ENCODE measurements around the gene ATP2C2. TPM values are rescaled to one million over a fixed set of nuclear protein-coding genes. Genes with fewer than 3 reads are reported as not detected.

Gene ATP2C2
- total RNA-seq, 1 donor from 2014 or later = not detected

GRCh38 chr16:84357191-84357651 is 11.1 kb upstream of the ATP2C2 start:
- Histone ChIP-seq H3K4me1 (peaks cover 29% of the 10 kb centered on the region), H3K27me3 (no peaks in the 10 kb centered on the region), H3K9me3 (ENCODE audit: low read depth) (no peaks in the 10 kb centered on the region), H3K79me2 (ENCODE audit: low read depth) (no peaks in the 10 kb centered on the region), H3K4me3 (no peak overlapping the region), H3K9ac (no peak overlapping the region), H2AFZ (replicated peaks) (no peak overlapping the region), H3K4me2 (peak overlapping the region; percentile 36), H4K20me1 (ENCODE audit: low read depth) (no peaks in the 10 kb centered on the region), H3K36me3 (no peaks in the 10 kb centered on the region), H3K27ac (no peak overlapping the region), H3F3A (ENCODE audit: low read depth) (peaks cover 11% of the 10 kb centered on the region)
- H3K4me3 Mint-ChIP-seq = no peak overlapping the region
- TF ChIP-seq, protein P1, sequence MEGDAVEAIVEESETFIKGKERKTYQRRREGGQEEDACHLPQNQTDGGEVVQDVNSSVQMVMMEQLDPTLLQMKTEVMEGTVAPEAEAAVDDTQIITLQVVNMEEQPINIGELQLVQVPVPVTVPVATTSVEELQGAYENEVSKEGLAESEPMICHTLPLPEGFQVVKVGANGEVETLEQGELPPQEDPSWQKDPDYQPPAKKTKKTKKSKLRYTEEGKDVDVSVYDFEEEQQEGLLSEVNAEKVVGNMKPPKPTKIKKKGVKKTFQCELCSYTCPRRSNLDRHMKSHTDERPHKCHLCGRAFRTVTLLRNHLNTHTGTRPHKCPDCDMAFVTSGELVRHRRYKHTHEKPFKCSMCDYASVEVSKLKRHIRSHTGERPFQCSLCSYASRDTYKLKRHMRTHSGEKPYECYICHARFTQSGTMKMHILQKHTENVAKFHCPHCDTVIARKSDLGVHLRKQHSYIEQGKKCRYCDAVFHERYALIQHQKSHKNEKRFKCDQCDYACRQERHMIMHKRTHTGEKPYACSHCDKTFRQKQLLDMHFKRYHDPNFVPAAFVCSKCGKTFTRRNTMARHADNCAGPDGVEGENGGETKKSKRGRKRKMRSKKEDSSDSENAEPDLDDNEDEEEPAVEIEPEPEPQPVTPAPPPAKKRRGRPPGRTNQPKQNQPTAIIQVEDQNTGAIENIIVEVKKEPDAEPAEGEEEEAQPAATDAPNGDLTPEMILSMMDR (IDR thresholded peaks at IDR 0.05) = no peak
- no peak for TF ChIP-seq EZH2 (IDR thresholded peaks at IDR 0.05)
- TF ChIP-seq EZH2phosphoT487 (IDR thresholded peaks at IDR 0.05) = no peak
- no peaks in the 10 kb centered on the region for H3K9me3 Mint-ChIP-seq
- H3K4me1 Mint-ChIP-seq = peaks cover 51% of the 10 kb centered on the region
- H3K27me3 Mint-ChIP-seq (ENCODE audit: insufficient read depth, low read depth) = peaks cover 7% of the 10 kb centered on the region
- peak overlapping the region; percentile 55 for H3K27ac Mint-ChIP-seq
- no peaks in the 10 kb centered on the region for H3K36me3 Mint-ChIP-seq
- DNase-seq (ENCODE audit: low spot score) = no peak

DNA sequence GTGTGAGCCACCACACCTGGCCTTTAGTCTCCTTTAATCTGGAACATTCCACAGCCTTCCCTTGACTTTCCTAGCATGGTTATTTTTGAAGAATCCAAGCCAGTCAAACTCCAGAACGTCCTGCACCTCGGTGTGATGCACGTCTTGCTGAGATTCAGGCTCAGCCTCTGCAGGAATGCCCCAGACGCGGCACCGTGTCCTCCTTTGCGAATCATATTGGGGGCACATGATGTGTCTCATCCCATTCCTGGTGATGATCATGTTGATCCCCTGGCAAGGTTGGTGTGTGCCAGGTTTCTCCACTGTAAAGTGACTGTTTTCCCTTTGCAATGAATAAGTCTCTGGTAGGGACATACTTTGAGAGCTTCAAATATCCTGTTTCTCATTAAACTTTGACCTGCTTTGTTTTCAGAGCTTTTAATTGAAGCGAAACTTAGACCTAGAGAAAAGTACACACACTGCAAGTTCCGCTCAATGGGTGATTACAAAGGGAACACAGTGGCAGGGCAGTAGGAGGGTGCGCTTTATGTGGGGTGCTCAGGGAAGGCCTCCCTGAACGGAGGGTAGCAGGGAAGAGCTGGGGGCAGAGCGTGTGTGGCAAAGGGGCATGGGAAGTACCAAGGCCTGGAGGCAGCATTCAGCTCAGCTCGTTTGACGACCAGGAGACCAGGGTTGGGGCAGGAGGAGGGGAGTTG is 9.6 kb upstream of the ATP2C2 start:
- H3K9me3 Mint-ChIP-seq = no peaks in the 10 kb centered on the region
- DNase-seq (ENCODE audit: low spot score) = no peak
- H4K20me1 ChIP-seq (ENCODE audit: low read depth) = no peaks in the 10 kb centered on the region
- no peaks in the 10 kb centered on the region for H3K9me3 ChIP-seq (ENCODE audit: low read depth)
- H3K36me3 Mint-ChIP-seq = no peaks in the 10 kb centered on the region
- no peak overlapping the region for H3K9ac ChIP-seq
- H3K27ac Mint-ChIP-seq = no peak overlapping the region
- peaks cover 21% of the 10 kb centered on the region for H3F3A ChIP-seq (ENCODE audit: low read depth)
- H3K4me2 ChIP-seq = no peak overlapping the region
- no peaks in the 10 kb centered on the region for H3K79me2 ChIP-seq (ENCODE audit: low read depth)
- peaks cover 4% of the 10 kb centered on the region for H3K27me3 Mint-ChIP-seq (ENCODE audit: insufficient read depth, low read depth)
- TF ChIP-seq EZH2 (IDR thresholded peaks at IDR 0.05) = no peak
- TF ChIP-seq, protein P1 (IDR thresholded peaks at IDR 0.05) = no peak
- no peak for TF ChIP-seq EZH2phosphoT487 (IDR thresholded peaks at IDR 0.05)
- H3K4me3 ChIP-seq = no peak overlapping the region
- no peak overlapping the region for H3K27ac ChIP-seq
- H3K4me1 Mint-ChIP-seq = peaks cover 65% of the 10 kb centered on the region
- no peaks in the 10 kb centered on the region for H3K27me3 ChIP-seq
- peaks cover 39% of the 10 kb centered on the region for H3K4me1 ChIP-seq
- H3K36me3 ChIP-seq = no peaks in the 10 kb centered on the region
- H2AFZ ChIP-seq (replicated peaks) = no peak overlapping the region
- H3K4me3 Mint-ChIP-seq = no peak overlapping the region

GRCh38 chr16:84359326-84359725 is 9.0 kb upstream of the ATP2C2 start:
- Histone ChIP-seq H3K27me3 (no peaks in the 10 kb centered on the region), H3K4me1 (peaks cover 39% of the 10 kb centered on the region), H3K27ac (no peak overlapping the region), H3K79me2 (ENCODE audit: low read depth) (no peaks in the 10 kb centered on the region), H4K20me1 (ENCODE audit: low read depth) (no peaks in the 10 kb centered on the region), H3K9ac (no peak overlapping the region), H3K4me3 (no peak overlapping the region), H3K9me3 (ENCODE audit: low read depth) (no peaks in the 10 kb centered on the region), H2AFZ (replicated peaks) (no peak overlapping the region), H3K4me2 (no peak overlapping the region), H3F3A (ENCODE audit: low read depth) (peaks cover 24% of the 10 kb centered on the region), H3K36me3 (no peaks in the 10 kb centered on the region)
- Mint-ChIP-seq H3K4me1 (peaks cover 69% of the 10 kb centered on the region), H3K9me3 (no peaks in the 10 kb centered on the region), H3K4me3 (no peak overlapping the region), H3K27me3 (ENCODE audit: insufficient read depth, low read depth) (peaks cover 4% of the 10 kb centered on the region), H3K27ac (no peak overlapping the region), H3K36me3 (no peaks in the 10 kb centered on the region)
- TF ChIP-seq, protein P1 (IDR thresholded peaks at IDR 0.05) = no peak
- no peak for TF ChIP-seq EZH2phosphoT487 (IDR thresholded peaks at IDR 0.05)
- no peak for TF ChIP-seq EZH2 (IDR thresholded peaks at IDR 0.05)
- no peak for DNase-seq (ENCODE audit: low spot score)

Data from neural progenitor cell (in vitro differentiated cells).